Measurements from ENCODE around the gene ZBTB37. TPM values are rescaled to one million over a fixed set of nuclear protein-coding genes. Genes with fewer than 3 reads are reported as not detected.
"Not testable (repeated sequence)": the region's sequence is repeated elsewhere in the genome, so short reads cannot be mapped to it uniquely, and the experiment has no call there.

The ZBTB37 gene
- total RNA-seq, 6 experiments from 2014 or later = 2.8 to 6.1 (median 4.7) TPM

DNA sequence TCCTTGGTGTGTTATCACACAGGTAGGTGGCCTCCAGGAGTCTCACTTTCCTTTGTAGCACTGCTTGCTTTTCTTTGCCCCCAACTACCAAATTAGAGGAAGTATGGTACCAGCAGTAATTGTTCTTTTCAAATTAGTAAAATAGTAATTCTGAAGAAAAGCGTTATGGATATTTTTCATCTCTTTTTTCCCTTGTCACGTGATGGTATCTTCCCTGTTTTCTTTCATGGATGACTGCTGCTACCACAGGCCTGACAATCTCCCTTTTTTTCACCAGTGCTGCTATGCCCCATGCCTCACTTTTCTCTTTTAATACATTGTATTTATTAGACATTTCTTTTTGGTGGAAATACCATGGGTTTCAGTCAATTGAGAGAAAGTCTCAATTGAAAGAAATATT, 3.3 kb downstream of the ZBTB37 start:
- 69% methylated on average over 2 of the region's 2 CpGs for WGBS (ENCODE audit: insufficient coverage, low coverage, low lambda C conversion rate, missing lambda C conversion rate)
- Histone ChIP-seq H3K4me3 (no peak overlapping the region), H3K36me3 (peaks cover 0 to 3% (median 0%) of the 10 kb centered on the region in 4 donors), H3K27ac (no peak overlapping the region), H3K4me1 (peaks cover 0 to 16% (median 5%) of the 10 kb centered on the region in 4 donors), H3K27me3 (no peaks in the 10 kb centered on the region), H3K9me3 (no peaks in the 10 kb centered on the region)
- intact Hi-C loops (cut with DNase I) = no loop called here
- TF ChIP-seq POLR2A (IDR thresholded peaks at IDR 0.05) = no peak
- TF ChIP-seq CTCF (IDR thresholded peaks at IDR 0.05) = no peak
- no peak for DNase-seq
- ATAC-seq = no peak

GRCh38 chr1:173876732-173877131, 8.6 kb downstream of the ZBTB37 start:
- 94% methylated on average over 5 of the region's 5 CpGs for WGBS (ENCODE audit: insufficient coverage, low coverage, low lambda C conversion rate, missing lambda C conversion rate)
- ATAC-seq = no peak

DNA sequence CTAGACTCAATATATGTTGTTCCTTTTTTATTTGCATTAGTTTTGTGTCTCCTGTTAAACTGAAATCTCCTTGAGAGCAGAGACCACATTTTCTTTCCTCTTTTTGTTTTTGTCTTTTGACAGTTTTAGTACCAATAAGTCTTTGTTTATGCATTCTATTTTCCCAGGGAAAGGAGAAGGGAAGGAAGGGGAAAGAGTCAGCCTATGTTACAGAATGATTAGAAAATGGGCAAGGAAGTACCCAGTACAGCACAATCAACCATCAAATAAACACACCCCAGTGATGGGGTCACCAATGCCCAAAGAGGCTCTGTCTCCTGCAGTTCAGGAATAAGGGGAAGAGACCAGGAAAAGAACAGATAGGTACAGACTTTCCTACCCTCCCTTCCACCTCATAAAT, 10.1 kb downstream of the ZBTB37 start:
- Histone ChIP-seq H3K4me3 (no peak overlapping the region), H3K4me1 (no peaks in the 10 kb centered on the region), H3K36me3 (no peaks in the 10 kb centered on the region), H3K27ac (no peak overlapping the region), H3K9me3 (no peaks in the 10 kb centered on the region), H3K27me3 (no peaks in the 10 kb centered on the region)
- TF ChIP-seq CTCF (IDR thresholded peaks at IDR 0.05) (no peak), POLR2A (IDR thresholded peaks at IDR 0.05) (no peak)
- intact Hi-C loops (cut with DNase I) = no loop called here
- ATAC-seq (no peak), DNase-seq (no peak)

More at GRCh38 chr1:173876732-173877131, 8.6 kb downstream of the ZBTB37 start:
- no peak for DNase-seq
- Histone ChIP-seq H3K36me3 (no peaks in the 10 kb centered on the region), H3K4me1 (no peaks in the 10 kb centered on the region), H3K27ac (no peak overlapping the region), H3K9me3 (no peaks in the 10 kb centered on the region), H3K27me3 (no peaks in the 10 kb centered on the region), H3K4me3 (no peak overlapping the region)
- TF ChIP-seq CTCF (IDR thresholded peaks at IDR 0.05) (no peak), POLR2A (IDR thresholded peaks at IDR 0.05) (no peak)
- intact Hi-C loops (cut with DNase I) = no loop called here

DNA sequence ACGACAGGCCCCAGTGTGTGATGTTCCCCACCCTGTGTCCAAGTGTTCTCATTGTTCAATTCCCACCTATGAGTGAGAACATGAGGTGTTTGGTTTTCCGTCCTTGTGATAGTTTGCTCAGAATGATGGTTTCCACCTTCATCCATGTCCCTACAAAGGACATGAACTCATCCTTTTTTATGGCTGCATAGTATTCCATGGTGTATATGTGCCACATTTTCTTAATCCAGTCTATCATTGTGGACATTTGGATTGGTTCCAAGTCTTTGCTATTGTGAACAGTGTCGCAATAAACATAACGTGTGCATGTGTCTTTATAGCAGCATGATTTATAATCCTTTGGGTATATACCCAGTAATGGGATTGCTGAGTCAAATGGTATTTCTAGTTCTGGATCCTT, 12.9 kb downstream of the ZBTB37 start:
- intact Hi-C loops (cut with DNase I); H3K27ac ChIP-seq; H3K9me3 ChIP-seq; H3K4me1 ChIP-seq; DNase-seq; H3K4me3 ChIP-seq; H3K27me3 ChIP-seq; H3K36me3 ChIP-seq; ATAC-seq: not testable (repeated sequence)
- WGBS (ENCODE audit: insufficient coverage, low coverage, low lambda C conversion rate, missing lambda C conversion rate) = 84% methylated on average over 4 of the region's 4 CpGs

- 81% methylated on average over 5 of the region's 5 CpGs for WGBS (ENCODE audit: insufficient coverage, low coverage, low lambda C conversion rate, missing lambda C conversion rate)
- Histone ChIP-seq H3K27ac (no peak overlapping the region), H3K4me1 (no peaks in the 10 kb centered on the region), H3K9me3 (no peaks in the 10 kb centered on the region), H3K27me3 (no peaks in the 10 kb centered on the region), H3K36me3 (peaks cover 0 to 6% (median 2%) of the 10 kb centered on the region in 4 donors), H3K4me3 (no peak overlapping the region)
- DNase-seq (no peak), ATAC-seq (no peak)
- intact Hi-C loops (cut with DNase I) = no loop called here
- TF ChIP-seq CTCF (IDR thresholded peaks at IDR 0.05) (no peak), POLR2A (IDR thresholded peaks at IDR 0.05) (no peak)
Measured at GRCh38 chr1:173884701-173885100, 16.5 kb downstream of the ZBTB37 start.

Measured in right lobe of liver (tissue), 6 donors.